Thyroid gland (tissue), 4 donors: ENCODE results near the gene SETD1A. TPM values are rescaled to one million over a fixed set of nuclear protein-coding genes. Genes with fewer than 3 reads are reported as not detected.

Experiments
- DNase-seq, 2 donors: peaks; one replicate each; pipeline ENCODE4 v3.0.0-alpha.2; 2019
- H3K27ac ChIP-seq, 3 donors: fragments of 200-600 bp; sonication (generic); 1 replicate in 2 of 3; 2 replicates in 1 of 3; pipeline ENCODE4 v1.5.1; 2016 to 2019; ENCODE audit warnings: mild to moderate bottlenecking in 1 of 3, moderate library complexity in 1 of 3
- H3K27me3 ChIP-seq: fragments of 200-600 bp; sonication (generic); one replicate; pipeline ENCODE4 v1.5.1; 2019
- H3K36me3 ChIP-seq, 2 donors: fragments of 200-600 bp; sonication (generic); one replicate each; pipeline ENCODE4 v1.5.1; 2016 to 2019
- H3K4me1 ChIP-seq, 2 donors: fragments of 200-600 bp; sonication (generic); one replicate each; pipeline ENCODE4 v1.5.1; 2017 to 2019
- H3K4me3 ChIP-seq, 3 donors: fragments of 200-600 bp; sonication (generic); replicated peaks in 1 of 3; 1 replicate in 2 of 3; 2 replicates in 1 of 3; pipeline ENCODE4 v1.5.1; 2016; ENCODE audit warnings: mild to moderate bottlenecking in 1 of 3
- H3K9me3 ChIP-seq: fragments of 200-600 bp; sonication (generic); one replicate; pipeline ENCODE4 v1.5.1; 2017
- CTCF ChIP-seq, 6 experiments: fragments of 200-600 bp in 3 of 6; fragments of 450-650 bp in 3 of 6; sonication (generic) in 3 of 6; IDR thresholded peaks; one replicate each; pipeline ENCODE4 v1.5.1; 2016 to 2019; ENCODE audit warnings: antibody characterized with exemption in 6 of 6, mild to moderate bottlenecking in 2 of 6, inconsistent platforms in 1 of 6, moderate library complexity in 1 of 6
- POLR2A ChIP-seq, 2 donors: fragments of 450-650 bp; IDR thresholded peaks; one replicate each; pipeline ENCODE4 v1.6.1; 2017; ENCODE audit warnings: antibody characterized with exemption in 2 of 2, mild to moderate bottlenecking in 2 of 2, moderate library complexity in 1 of 2
- WGBS, 2 donors: methylation state at CpG; one replicate each; pipeline ENCODE4 v1.1.5; 2017; 5-methylcytosine and 5-hydroxymethylcytosine counted together
- intact Hi-C: fragments of 100-400 bp; cut with DNase I; formaldehyde crosslinking; loops from one replicate; pipeline ENCODE4 v1.15.1; 2023
- total RNA-seq, 4 donors: library from RNA; depleted of rRNA; stranded (reverse); fragments of >200 nt; gene quantifications; one replicate each; pipeline ENCODE4 v1.2.3, GENCODE V29; 2016

Gene SETD1A
- total RNA-seq, 4 donors from 2014 or later = 7.7 to 11.4 (median 9.2) TPM

- Histone ChIP-seq H3K27me3 (no peaks in the 10 kb centered on the region), H3K4me1 (peaks cover 27 to 29% of the 10 kb centered on the region in 2 donors), H3K4me3 (no peak overlapping the region), H3K27ac (peak overlapping the region in 1 of 3 donors; percentile 40), H3K36me3 (no peaks in the 10 kb centered on the region), H3K9me3 (no peaks in the 10 kb centered on the region)
- DNase-seq = peak; percentile 48 to 52
- intact Hi-C loops = no loop called here
- no peak for TF ChIP-seq POLR2A (IDR thresholded peaks at IDR 0.05)
- peak in 5 of 6 experiments; percentile 8 to 56 (median 37) for TF ChIP-seq CTCF (IDR thresholded peaks at IDR 0.05)
- 44 to 80% methylated on average over 1 to 6 of the region's 15 CpGs for WGBS, 2 donors
These were observed 3.9 kb upstream of the SETD1A start for GRCh38 chr16:30953511-30954124.

- intact Hi-C loops = no loop called here
- Histone ChIP-seq H3K9me3 (no peaks in the 10 kb centered on the region), H3K27me3 (no peaks in the 10 kb centered on the region), H3K4me3 (no peak overlapping the region), H3K27ac (no peak overlapping the region), H3K36me3 (peaks cover 2 to 9% of the 10 kb centered on the region in 2 donors), H3K4me1 (peaks cover 33% of the 10 kb centered on the region in 2 donors)
- DNase-seq = no peak
- WGBS, 2 donors = 83 to 88% methylated on average over 8 of the region's 8 CpGs
- TF ChIP-seq POLR2A (IDR thresholded peaks at IDR 0.05) (no peak), CTCF (IDR thresholded peaks at IDR 0.05) (no peak)
These were observed 2.6 kb upstream of the SETD1A start for GRCh38 chr16:30954993-30955392.

- peaks cover 14 to 15% of the 10 kb centered on the region in 2 donors for H3K4me1 ChIP-seq
These were observed 726 bp upstream of the SETD1A start for GRCh38 chr16:30956601-30957455.

GRCh38 chr16:30958175-30959079 lies 873 bp downstream of the SETD1A start:
- Histone ChIP-seq H3K4me1 (peaks cover 8 to 14% of the 10 kb centered on the region in 2 donors), H3K27me3 (no peaks in the 10 kb centered on the region), H3K27ac (peak overlapping the region in 2 of 3 donors; percentile 95 to 99), H3K4me3 (peak overlapping the region in 2 of 3 donors; percentile 4 to 70), H3K36me3 (peaks cover 35 to 42% of the 10 kb centered on the region in 2 donors), H3K9me3 (no peaks in the 10 kb centered on the region)
- 15 to 17% methylated on average over 17 to 28 of the region's 55 CpGs for WGBS, 2 donors
- no peak for TF ChIP-seq POLR2A (IDR thresholded peaks at IDR 0.05)
- no peak for TF ChIP-seq CTCF (IDR thresholded peaks at IDR 0.05)
- intact Hi-C loops = no loop called here
- peak; percentile 57 to 66 for DNase-seq

More at GRCh38 chr16:30956601-30957455, 726 bp upstream of the SETD1A start:
- TF ChIP-seq POLR2A (IDR thresholded peaks at IDR 0.05) (no peak), CTCF (IDR thresholded peaks at IDR 0.05) (peak in 1 of 6 experiments; percentile 21)
- no peaks in the 10 kb centered on the region for H3K9me3 ChIP-seq
- WGBS, 2 donors = 22 to 23% methylated on average over 25 to 31 of the region's 42 CpGs
- H3K36me3 ChIP-seq = peaks cover 19 to 26% of the 10 kb centered on the region in 2 donors
- peak overlapping the region; percentile 93 to 99 (median 95) for H3K27ac ChIP-seq
- intact Hi-C loops = no loop called here
- H3K27me3 ChIP-seq = no peaks in the 10 kb centered on the region
- H3K4me3 ChIP-seq = peak overlapping the region; percentile 67 to 90 (median 70)
- peak; percentile 75 to 76 for DNase-seq
